Measurements from ENCODE around the gene ARNT2.

The ARNT2 gene

GRCh38 chr15:80526556-80527340 is 122.6 kb downstream of the ARNT2 start:
- Histone ChIP-seq H3K4me3 (ENCODE audit: low read depth, low read length, poor library complexity, severe bottlenecking) (no peak overlapping the region), H3K4me2 (ENCODE audit: low read length) (no peak overlapping the region), H3K9me2 (ENCODE audit: low read depth, low read length) (no peaks in the 10 kb centered on the region), H3K9ac (ENCODE audit: low read length) (no peak overlapping the region), H2AFZ (ENCODE audit: low read length) (no peak overlapping the region), H3K27me3 (ENCODE audit: insufficient read depth, low read length) (no peaks in the 10 kb centered on the region), H3K9me3 (ENCODE audit: low read length) (no peaks in the 10 kb centered on the region), H3K79me2 (ENCODE audit: insufficient read depth, low read length) (no peaks in the 10 kb centered on the region), H3K27ac (ENCODE audit: low read depth, low read length, poor library complexity, severe bottlenecking) (no peak overlapping the region), H3K4me1 (ENCODE audit: insufficient read depth, low read length, severe bottlenecking) (no peaks in the 10 kb centered on the region), H3K36me3 (ENCODE audit: insufficient read depth, low read length) (no peaks in the 10 kb centered on the region), H4K20me1 (ENCODE audit: insufficient read depth, low read length) (no peaks in the 10 kb centered on the region), H3F3A (ENCODE audit: insufficient read depth, low read length) (no peaks in the 10 kb centered on the region)
- TF ChIP-seq CTCF (IDR thresholded peaks at IDR 0.05; ENCODE audit: low read length) (no peak), EZH2 (IDR thresholded peaks at IDR 0.05; ENCODE audit: borderline replicate concordance, low read length) (no peak)

- Histone ChIP-seq H3K4me2 (ENCODE audit: low read length) (no peak overlapping the region), H3F3A (ENCODE audit: insufficient read depth, low read length) (no peaks in the 10 kb centered on the region), H3K36me3 (ENCODE audit: insufficient read depth, low read length) (no peaks in the 10 kb centered on the region), H3K4me1 (ENCODE audit: insufficient read depth, low read length, severe bottlenecking) (no peaks in the 10 kb centered on the region), H2AFZ (ENCODE audit: low read length) (no peak overlapping the region), H4K20me1 (ENCODE audit: insufficient read depth, low read length) (no peaks in the 10 kb centered on the region), H3K9ac (ENCODE audit: low read length) (no peak overlapping the region), H3K9me3 (ENCODE audit: low read length) (no peaks in the 10 kb centered on the region), H3K79me2 (ENCODE audit: insufficient read depth, low read length) (no peaks in the 10 kb centered on the region), H3K4me3 (ENCODE audit: low read depth, low read length, poor library complexity, severe bottlenecking) (no peak overlapping the region), H3K27me3 (ENCODE audit: insufficient read depth, low read length) (no peaks in the 10 kb centered on the region), H3K9me2 (ENCODE audit: low read depth, low read length) (no peaks in the 10 kb centered on the region), H3K27ac (ENCODE audit: low read depth, low read length, poor library complexity, severe bottlenecking) (no peak overlapping the region)
- TF ChIP-seq EZH2 (IDR thresholded peaks at IDR 0.05; ENCODE audit: borderline replicate concordance, low read length) (no peak), CTCF (IDR thresholded peaks at IDR 0.05; ENCODE audit: low read length) (no peak)
Measured at GRCh38 chr15:80527406-80527805, 123.2 kb downstream of the ARNT2 start.

GRCh38 chr15:80527961-80528360 is 123.8 kb downstream of the ARNT2 start:
- no peaks in the 10 kb centered on the region for H3K4me1 ChIP-seq (ENCODE audit: insufficient read depth, low read length, severe bottlenecking)
- H4K20me1 ChIP-seq (ENCODE audit: insufficient read depth, low read length), result no peaks in the 10 kb centered on the region
- H3K27me3 ChIP-seq (ENCODE audit: insufficient read depth, low read length), result no peaks in the 10 kb centered on the region
- H3K36me3 ChIP-seq (ENCODE audit: insufficient read depth, low read length), result no peaks in the 10 kb centered on the region
- H3K9me3 ChIP-seq (ENCODE audit: low read length), result no peaks in the 10 kb centered on the region
- no peaks in the 10 kb centered on the region for H3K79me2 ChIP-seq (ENCODE audit: insufficient read depth, low read length)
- no peaks in the 10 kb centered on the region for H3K9me2 ChIP-seq (ENCODE audit: low read depth, low read length)
- H3K4me2 ChIP-seq (ENCODE audit: low read length), result no peak overlapping the region
- TF ChIP-seq EZH2 (IDR thresholded peaks at IDR 0.05; ENCODE audit: borderline replicate concordance, low read length) (no peak), CTCF (IDR thresholded peaks at IDR 0.05; ENCODE audit: low read length) (no peak)
- no peak overlapping the region for H3K9ac ChIP-seq (ENCODE audit: low read length)
- no peak overlapping the region for H3K4me3 ChIP-seq (ENCODE audit: low read depth, low read length, poor library complexity, severe bottlenecking)
- no peak overlapping the region for H2AFZ ChIP-seq (ENCODE audit: low read length)
- no peak overlapping the region for H3K27ac ChIP-seq (ENCODE audit: low read depth, low read length, poor library complexity, severe bottlenecking)
- H3F3A ChIP-seq (ENCODE audit: insufficient read depth, low read length), result no peaks in the 10 kb centered on the region

Measured in OCI-LY1 (cell line).